ENCODE results near the gene COA8. TPM values are rescaled to one million over a fixed set of nuclear protein-coding genes. Genes with fewer than 3 reads are reported as not detected.

Gene COA8
- total and polyA plus RNA-seq, 2 of the 13 experiments (the other 11 are each of a cell fraction or from before 2014, with no cell fraction given) = 10.9 to 25.1 TPM

DNA sequence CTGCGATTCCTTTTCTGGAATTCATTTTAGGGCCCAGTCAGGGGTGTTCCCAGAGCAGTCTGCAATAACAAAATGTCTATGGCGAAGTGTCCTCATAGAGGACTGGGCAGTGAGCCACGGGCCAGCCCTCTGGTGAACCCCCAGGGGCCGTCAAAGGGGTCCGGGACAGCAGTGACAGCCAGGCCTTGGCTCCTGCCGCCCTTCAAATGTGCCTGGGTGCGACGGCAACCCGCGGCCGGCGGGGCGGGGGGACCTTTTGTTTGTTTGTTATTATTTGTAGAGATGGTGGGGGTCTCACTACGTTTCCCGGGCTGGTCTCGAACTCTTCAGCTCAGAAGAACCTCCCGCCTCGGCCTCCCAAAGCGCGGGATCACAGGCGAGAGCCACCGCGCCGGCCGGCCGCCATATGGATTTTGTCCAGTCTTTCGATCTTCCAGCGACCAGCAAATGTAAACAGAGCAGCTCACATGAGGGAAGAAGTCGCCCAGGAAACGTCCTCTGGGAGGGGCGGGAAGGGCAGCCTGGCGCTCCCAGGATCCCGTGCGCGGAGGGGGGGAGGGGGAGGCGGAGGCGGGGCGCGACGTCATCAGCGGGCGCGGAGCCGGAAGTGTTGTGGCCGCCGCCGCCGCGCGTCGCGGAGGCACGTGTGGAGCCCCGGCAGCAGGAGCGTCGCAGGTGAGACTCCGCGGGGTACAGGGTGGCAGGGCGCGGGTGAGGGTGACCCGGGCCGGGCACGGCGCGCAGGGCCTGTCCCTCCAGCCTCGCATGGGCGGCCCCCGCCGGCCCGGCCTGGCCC lies 34.0 kb upstream of the COA8 start, which contains the start of gene TRMT61A (continued):
- TF ChIP-seq TSC22D2 (CRISPR knock-in tag; IDR thresholded peaks at IDR 0.05; ENCODE audit: borderline replicate concordance) (peak; percentile 57; the same call in 1 of the 2 replicates), ATF1 (CRISPR knock-in tag; IDR thresholded peaks at IDR 0.05) (no peak), KLF9 (CRISPR knock-in tag; IDR thresholded peaks at IDR 0.05; ENCODE audit: low read depth) (no peak), GPN1 (CRISPR knock-in tag; IDR thresholded peaks at IDR 0.05; ENCODE audit: borderline replicate concordance) (no peak), ZNF17 (CRISPR knock-in tag; IDR thresholded peaks at IDR 0.05) (no peak), HDAC1 (CRISPR knock-in tag; IDR thresholded peaks at IDR 0.05) (peak; percentile 69), ZSCAN12 (CRISPR knock-in tag; IDR thresholded peaks at IDR 0.05) (no peak), CBX5 (CRISPR knock-in tag; IDR thresholded peaks at IDR 0.05; ENCODE audit: borderline replicate concordance) (no peak), ZNF550 (CRISPR knock-in tag; IDR thresholded peaks at IDR 0.05; ENCODE audit: borderline replicate concordance) (no peak), ZNF138 (CRISPR knock-in tag; IDR thresholded peaks at IDR 0.05; ENCODE audit: low read depth) (no peak), ESRRA (CRISPR knock-in tag; IDR thresholded peaks at IDR 0.05; ENCODE audit: low read depth) (no peak; the same call in 1 of the 2 replicates), FOXK2 (IDR thresholded peaks at IDR 0.05) (peak; percentile 75; the same call in 1 of the 2 replicates)
- TF ChIP-seq, protein P1, sequence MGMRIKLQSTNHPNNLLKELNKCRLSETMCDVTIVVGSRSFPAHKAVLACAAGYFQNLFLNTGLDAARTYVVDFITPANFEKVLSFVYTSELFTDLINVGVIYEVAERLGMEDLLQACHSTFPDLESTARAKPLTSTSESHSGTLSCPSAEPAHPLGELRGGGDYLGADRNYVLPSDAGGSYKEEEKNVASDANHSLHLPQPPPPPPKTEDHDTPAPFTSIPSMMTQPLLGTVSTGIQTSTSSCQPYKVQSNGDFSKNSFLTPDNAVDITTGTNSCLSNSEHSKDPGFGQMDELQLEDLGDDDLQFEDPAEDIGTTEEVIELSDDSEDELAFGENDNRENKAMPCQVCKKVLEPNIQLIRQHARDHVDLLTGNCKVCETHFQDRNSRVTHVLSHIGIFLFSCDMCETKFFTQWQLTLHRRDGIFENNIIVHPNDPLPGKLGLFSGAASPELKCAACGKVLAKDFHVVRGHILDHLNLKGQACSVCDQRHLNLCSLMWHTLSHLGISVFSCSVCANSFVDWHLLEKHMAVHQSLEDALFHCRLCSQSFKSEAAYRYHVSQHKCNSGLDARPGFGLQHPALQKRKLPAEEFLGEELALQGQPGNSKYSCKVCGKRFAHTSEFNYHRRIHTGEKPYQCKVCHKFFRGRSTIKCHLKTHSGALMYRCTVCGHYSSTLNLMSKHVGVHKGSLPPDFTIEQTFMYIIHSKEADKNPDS (CRISPR knock-in tag; IDR thresholded peaks at IDR 0.05) = no peak
- TF ChIP-seq, protein P2, sequence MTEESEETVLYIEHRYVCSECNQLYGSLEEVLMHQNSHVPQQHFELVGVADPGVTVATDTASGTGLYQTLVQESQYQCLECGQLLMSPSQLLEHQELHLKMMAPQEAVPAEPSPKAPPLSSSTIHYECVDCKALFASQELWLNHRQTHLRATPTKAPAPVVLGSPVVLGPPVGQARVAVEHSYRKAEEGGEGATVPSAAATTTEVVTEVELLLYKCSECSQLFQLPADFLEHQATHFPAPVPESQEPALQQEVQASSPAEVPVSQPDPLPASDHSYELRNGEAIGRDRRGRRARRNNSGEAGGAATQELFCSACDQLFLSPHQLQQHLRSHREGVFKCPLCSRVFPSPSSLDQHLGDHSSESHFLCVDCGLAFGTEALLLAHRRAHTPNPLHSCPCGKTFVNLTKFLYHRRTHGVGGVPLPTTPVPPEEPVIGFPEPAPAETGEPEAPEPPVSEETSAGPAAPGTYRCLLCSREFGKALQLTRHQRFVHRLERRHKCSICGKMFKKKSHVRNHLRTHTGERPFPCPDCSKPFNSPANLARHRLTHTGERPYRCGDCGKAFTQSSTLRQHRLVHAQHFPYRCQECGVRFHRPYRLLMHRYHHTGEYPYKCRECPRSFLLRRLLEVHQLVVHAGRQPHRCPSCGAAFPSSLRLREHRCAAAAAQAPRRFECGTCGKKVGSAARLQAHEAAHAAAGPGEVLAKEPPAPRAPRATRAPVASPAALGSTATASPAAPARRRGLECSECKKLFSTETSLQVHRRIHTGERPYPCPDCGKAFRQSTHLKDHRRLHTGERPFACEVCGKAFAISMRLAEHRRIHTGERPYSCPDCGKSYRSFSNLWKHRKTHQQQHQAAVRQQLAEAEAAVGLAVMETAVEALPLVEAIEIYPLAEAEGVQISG (CRISPR knock-in tag; IDR thresholded peaks at IDR 0.05) = peak; percentile 57
- TF ChIP-seq, protein P3, sequence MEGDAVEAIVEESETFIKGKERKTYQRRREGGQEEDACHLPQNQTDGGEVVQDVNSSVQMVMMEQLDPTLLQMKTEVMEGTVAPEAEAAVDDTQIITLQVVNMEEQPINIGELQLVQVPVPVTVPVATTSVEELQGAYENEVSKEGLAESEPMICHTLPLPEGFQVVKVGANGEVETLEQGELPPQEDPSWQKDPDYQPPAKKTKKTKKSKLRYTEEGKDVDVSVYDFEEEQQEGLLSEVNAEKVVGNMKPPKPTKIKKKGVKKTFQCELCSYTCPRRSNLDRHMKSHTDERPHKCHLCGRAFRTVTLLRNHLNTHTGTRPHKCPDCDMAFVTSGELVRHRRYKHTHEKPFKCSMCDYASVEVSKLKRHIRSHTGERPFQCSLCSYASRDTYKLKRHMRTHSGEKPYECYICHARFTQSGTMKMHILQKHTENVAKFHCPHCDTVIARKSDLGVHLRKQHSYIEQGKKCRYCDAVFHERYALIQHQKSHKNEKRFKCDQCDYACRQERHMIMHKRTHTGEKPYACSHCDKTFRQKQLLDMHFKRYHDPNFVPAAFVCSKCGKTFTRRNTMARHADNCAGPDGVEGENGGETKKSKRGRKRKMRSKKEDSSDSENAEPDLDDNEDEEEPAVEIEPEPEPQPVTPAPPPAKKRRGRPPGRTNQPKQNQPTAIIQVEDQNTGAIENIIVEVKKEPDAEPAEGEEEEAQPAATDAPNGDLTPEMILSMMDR (CRISPR knock-in tag; IDR thresholded peaks at IDR 0.05) = no peak
- TF ChIP-seq, protein P4, sequence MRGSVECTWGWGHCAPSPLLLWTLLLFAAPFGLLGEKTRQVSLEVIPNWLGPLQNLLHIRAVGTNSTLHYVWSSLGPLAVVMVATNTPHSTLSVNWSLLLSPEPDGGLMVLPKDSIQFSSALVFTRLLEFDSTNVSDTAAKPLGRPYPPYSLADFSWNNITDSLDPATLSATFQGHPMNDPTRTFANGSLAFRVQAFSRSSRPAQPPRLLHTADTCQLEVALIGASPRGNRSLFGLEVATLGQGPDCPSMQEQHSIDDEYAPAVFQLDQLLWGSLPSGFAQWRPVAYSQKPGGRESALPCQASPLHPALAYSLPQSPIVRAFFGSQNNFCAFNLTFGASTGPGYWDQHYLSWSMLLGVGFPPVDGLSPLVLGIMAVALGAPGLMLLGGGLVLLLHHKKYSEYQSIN (CRISPR knock-in tag; IDR thresholded peaks at IDR 0.05; ENCODE audit: borderline replicate concordance) = no peak
- TF ChIP-seq, protein P5, sequence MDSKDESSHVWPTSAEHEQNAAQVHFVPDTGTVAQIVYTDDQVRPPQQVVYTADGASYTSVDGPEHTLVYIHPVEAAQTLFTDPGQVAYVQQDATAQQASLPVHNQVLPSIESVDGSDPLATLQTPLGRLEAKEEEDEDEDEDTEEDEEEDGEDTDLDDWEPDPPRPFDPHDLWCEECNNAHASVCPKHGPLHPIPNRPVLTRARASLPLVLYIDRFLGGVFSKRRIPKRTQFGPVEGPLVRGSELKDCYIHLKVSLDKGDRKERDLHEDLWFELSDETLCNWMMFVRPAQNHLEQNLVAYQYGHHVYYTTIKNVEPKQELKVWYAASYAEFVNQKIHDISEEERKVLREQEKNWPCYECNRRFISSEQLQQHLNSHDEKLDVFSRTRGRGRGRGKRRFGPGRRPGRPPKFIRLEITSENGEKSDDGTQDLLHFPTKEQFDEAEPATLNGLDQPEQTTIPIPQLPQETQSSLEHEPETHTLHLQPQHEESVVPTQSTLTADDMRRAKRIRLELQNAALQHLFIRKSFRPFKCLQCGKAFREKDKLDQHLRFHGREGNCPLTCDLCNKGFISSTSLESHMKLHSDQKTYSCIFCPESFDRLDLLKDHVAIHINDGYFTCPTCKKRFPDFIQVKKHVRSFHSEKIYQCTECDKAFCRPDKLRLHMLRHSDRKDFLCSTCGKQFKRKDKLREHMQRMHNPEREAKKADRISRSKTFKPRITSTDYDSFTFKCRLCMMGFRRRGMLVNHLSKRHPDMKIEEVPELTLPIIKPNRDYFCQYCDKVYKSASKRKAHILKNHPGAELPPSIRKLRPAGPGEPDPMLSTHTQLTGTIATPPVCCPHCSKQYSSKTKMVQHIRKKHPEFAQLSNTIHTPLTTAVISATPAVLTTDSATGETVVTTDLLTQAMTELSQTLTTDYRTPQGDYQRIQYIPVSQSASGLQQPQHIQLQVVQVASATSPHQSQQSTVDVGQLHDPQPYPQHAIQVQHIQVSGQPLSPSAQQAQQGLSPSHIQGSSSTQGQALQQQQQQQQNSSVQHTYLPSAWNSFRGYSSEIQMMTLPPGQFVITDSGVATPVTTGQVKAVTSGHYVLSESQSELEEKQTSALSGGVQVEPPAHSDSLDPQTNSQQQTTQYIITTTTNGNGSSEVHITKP (CRISPR knock-in tag; IDR thresholded peaks at IDR 0.05; ENCODE audit: low read depth) = no peak

Measured in HepG2 (cell line).